ENCODE results near the gene PSMD1.

PSMD1 gene

DNA sequence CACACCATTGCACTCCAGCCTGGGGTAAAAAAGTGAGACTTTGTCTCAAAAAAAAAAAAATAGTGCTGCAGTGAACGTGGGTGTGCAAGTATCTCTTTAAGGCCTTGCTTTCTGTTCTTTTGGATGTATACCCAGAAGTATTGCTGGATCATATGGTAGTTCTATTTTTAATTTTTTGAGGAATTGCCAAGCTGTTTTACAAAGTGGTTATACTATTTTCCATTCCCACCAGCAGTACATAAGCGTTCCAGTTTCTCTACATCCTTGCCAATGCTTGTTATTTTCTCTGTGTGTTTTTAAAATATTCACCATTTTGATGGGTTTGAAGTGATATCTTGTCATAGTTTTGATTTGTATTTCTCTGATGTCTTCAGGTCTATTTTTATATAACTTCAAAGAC, 154.8 kb downstream of the PSMD1 start:
- DNase-seq (ENCODE audit: low read depth), result no peak

DNA sequence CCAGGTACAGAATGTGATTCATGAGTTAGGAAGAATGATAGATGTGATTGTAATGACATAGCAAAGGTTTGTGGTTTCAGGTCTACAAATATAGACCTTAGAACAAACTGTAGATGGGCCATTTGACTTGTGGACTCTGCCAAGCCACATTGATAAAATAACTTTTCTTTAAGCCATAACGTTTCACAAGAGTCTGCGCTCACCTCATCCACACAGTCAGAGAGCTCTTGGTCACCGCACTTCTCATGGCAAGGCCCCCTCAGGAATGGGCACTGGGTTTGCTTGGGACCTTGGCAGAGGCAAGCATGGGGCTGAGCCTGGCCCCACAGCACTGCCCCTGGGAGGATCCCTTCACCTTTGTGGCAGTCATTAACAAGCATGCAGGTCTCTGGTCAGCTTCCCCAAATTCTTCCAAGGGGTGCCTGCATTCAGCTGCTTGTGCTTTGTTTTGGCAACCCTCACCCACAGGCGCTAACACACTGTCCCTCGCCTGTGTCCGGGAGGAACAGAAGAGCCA, 155.7 kb downstream of the PSMD1 start:
- no peak for DNase-seq (ENCODE audit: low read depth)

DNA sequence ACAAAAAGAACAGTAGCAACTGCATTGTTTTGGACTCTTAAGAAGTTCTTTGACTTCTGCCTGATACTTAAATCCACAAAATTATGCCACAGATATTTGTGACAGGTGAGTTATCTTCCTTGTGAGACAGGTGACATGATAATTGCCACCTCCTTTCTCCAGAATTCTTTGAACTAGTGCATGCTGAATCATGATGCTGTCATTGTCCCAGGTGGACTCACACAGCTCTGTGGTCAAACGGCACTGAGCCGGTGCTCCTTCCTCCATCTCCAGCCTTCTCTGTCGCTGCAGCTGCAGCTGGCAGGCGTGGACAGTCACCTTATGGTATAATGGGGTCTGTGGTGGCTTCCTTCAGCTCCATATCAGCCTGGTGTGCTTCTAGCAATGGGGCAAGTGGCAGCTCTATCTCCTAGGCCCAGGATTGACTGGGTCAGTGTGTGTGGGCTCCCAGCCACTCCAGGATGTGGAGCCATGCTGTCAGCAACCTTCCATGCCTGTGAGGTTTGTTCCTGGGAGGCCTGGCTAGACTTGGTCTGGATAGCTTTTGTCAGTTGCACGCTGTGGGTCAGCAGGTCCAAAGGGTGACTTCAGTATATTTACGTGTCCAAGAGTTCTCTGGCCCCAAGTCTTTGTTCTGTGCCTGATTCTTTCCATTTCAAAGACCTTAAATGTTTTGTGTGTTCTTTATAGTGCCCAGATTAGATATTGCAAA, 157.4 kb downstream of the PSMD1 start:
- DNase-seq (ENCODE audit: low read depth), result no peak

DNA sequence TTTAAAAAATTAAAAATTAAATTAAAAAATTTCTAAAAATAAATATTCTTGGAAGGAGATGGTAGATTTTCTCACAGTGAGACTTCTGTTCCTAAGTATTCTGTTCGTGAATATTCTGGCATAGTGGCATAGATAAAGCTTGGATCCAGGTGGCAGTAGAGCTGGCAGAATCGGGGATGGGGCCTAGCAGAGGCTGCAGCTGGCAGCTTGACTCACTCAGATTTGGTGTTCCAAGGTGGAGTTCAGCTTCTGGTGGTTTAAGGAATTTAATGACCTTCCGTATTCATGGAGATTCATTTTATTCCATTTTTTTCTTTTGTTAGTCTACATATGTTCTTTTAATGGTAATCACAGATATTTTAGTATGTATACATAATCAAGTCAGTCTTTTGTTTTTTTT, 161.7 kb downstream of the PSMD1 start:
- no peak for DNase-seq (ENCODE audit: low read depth)

DNA sequence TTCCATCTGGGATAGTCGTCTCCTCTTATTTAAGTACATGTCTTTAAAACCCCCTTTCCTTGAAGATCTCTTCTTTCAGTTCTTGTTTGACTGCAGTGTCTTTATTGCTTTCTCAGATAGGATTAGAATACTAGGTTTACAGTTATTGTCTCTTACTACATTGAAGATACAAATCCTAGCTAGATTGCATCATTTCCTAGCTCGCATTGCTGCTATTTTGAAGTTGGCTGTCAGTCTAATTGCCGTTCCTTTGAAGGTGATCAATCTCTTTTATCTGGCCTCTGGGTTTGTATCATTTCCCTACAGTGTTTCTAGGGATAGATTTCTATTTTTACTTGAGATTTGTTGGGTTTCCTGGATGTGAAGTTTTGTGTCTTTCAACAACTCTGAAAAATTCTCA, 162.6 kb downstream of the PSMD1 start:
- DNase-seq (ENCODE audit: low read depth), result no peak

DNA sequence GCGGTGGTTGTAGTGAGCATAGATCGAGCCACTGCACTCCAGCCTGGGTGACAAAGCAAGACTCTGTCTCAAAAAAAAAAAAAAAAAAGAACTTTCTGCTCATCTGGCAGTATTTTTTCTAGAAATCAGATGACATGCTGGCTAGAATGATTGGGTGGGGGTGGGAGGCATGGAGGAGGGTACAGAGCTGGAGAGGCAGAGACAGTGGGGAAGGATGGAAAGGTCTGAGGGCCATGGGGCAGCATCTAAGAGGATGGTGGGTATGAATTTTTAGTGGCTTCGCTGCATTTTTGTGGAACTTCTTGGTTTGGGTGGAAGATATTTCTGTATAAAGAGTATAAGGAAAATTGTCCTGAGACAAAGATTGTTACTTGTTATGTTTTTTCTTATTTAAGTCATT, 165.1 kb downstream of the PSMD1 start:
- no peak for DNase-seq (ENCODE audit: low read depth)
